Immature natural killer cell (primary cell): ENCODE measurements around the gene ST6GALNAC3. TPM values are rescaled to one million over a fixed set of nuclear protein-coding genes. Genes with fewer than 3 reads are reported as not detected.
"Not testable (repeated sequence)": the region's sequence is repeated elsewhere in the genome, so short reads cannot be mapped to it uniquely, and the experiment has no call there.

ENCODE experiments used
- DNase-seq, 3 donors: peaks; one replicate each; pipeline ENCODE4 v3.0.0; 2022; ENCODE audit warnings: mixed read lengths in 1 of 3
- H3K27ac Mint-ChIP-seq, 6 donors: one replicate each; pipeline ENCODE4 v1.8.0; 2020; ENCODE audit warnings: mixed read lengths in 6 of 6, mild to moderate bottlenecking in 5 of 6, inconsistent platforms in 4 of 6, moderate library complexity in 3 of 6
- H3K27me3 Mint-ChIP-seq, 3 donors: one replicate each; pipeline ENCODE4 v1.8.0; 2020 to 2021; ENCODE audit warnings: low read depth in 3 of 3, mild to moderate bottlenecking in 3 of 3, mixed read lengths in 3 of 3, moderate library complexity in 3 of 3, inconsistent platforms in 1 of 3
- H3K36me3 Mint-ChIP-seq, 3 donors: one replicate each; pipeline ENCODE4 v1.8.0; 2020; ENCODE audit warnings: mixed read lengths in 3 of 3, inconsistent platforms in 2 of 3, mild to moderate bottlenecking in 2 of 3
- H3K4me1 Mint-ChIP-seq, 2 donors: one replicate each; pipeline ENCODE4 v1.8.0; 2020; ENCODE audit warnings: inconsistent platforms in 2 of 2, mild to moderate bottlenecking in 2 of 2, mixed read lengths in 2 of 2, moderate library complexity in 1 of 2
- H3K4me3 Mint-ChIP-seq, 5 donors: one replicate each; pipeline ENCODE4 v1.8.0; 2020; ENCODE audit warnings: mild to moderate bottlenecking in 5 of 5, mixed read lengths in 5 of 5, inconsistent platforms in 3 of 5, moderate library complexity in 3 of 5
- H3K9me3 Mint-ChIP-seq, 6 donors: one replicate each; pipeline ENCODE4 v1.8.0; 2020; ENCODE audit warnings: mild to moderate bottlenecking in 6 of 6, mixed read lengths in 6 of 6, inconsistent platforms in 4 of 6, moderate library complexity in 3 of 6
- polyA plus RNA-seq, 3 donors: library from polyadenylated mRNA; unstranded; fragments of 300-500 nt; fragmentation: Illumina TruSeq; gene quantifications; one replicate each; pipeline ENCODE4 v1.2.3, GENCODE V29; 2021

The ST6GALNAC3 gene
- polyA plus RNA-seq, 3 donors from 2014 or later, result not detected

- H3K27me3 Mint-ChIP-seq, result peaks cover 0 to 3% (median 3%) of the 10 kb centered on the region in 3 donors
- H3K27ac Mint-ChIP-seq, result no peak overlapping the region
- no peaks in the 10 kb centered on the region for H3K36me3 Mint-ChIP-seq
- H3K4me1 Mint-ChIP-seq, result no peaks in the 10 kb centered on the region
- no peak for DNase-seq
- peaks cover 0 to 5% (median 1%) of the 10 kb centered on the region in 6 donors for H3K9me3 Mint-ChIP-seq
- no peak overlapping the region for H3K4me3 Mint-ChIP-seq
Measured at GRCh38 chr1:76240316-76240715, 165.8 kb downstream of the ST6GALNAC3 start.

GRCh38 chr1:76242587-76242986 is 168.0 kb downstream of the ST6GALNAC3 start:
- H3K4me3 Mint-ChIP-seq, H3K4me1 Mint-ChIP-seq, H3K27ac Mint-ChIP-seq, DNase-seq, H3K36me3 Mint-ChIP-seq, H3K9me3 Mint-ChIP-seq, H3K27me3 Mint-ChIP-seq: not testable (repeated sequence)

- no peak overlapping the region for H3K4me3 Mint-ChIP-seq
- no peak overlapping the region for H3K27ac Mint-ChIP-seq
- no peaks in the 10 kb centered on the region for H3K4me1 Mint-ChIP-seq
- DNase-seq, result no peak
- H3K9me3 Mint-ChIP-seq, result peaks cover 0 to 12% (median 4%) of the 10 kb centered on the region in 6 donors
- H3K36me3 Mint-ChIP-seq, result peaks cover 0 to 4% (median 0%) of the 10 kb centered on the region in 3 donors
- H3K27me3 Mint-ChIP-seq, result peaks cover 0 to 2% (median 2%) of the 10 kb centered on the region in 3 donors
Measured at GRCh38 chr1:76247261-76247852, 172.8 kb downstream of the ST6GALNAC3 start.

GRCh38 chr1:76250271-76250670 is 175.7 kb downstream of the ST6GALNAC3 start:
- peaks cover 0 to 4% (median 0%) of the 10 kb centered on the region in 3 donors for H3K36me3 Mint-ChIP-seq
- peaks cover 0 to 3% (median 2%) of the 10 kb centered on the region in 3 donors for H3K27me3 Mint-ChIP-seq
- H3K27ac Mint-ChIP-seq, result no peak overlapping the region
- no peak for DNase-seq
- no peaks in the 10 kb centered on the region for H3K4me1 Mint-ChIP-seq
- no peak overlapping the region for H3K4me3 Mint-ChIP-seq
- peaks cover 0 to 10% (median 2%) of the 10 kb centered on the region in 6 donors for H3K9me3 Mint-ChIP-seq

- H3K4me3 Mint-ChIP-seq, result no peak overlapping the region
- DNase-seq, result no peak
- peaks cover 0 to 7% (median 0%) of the 10 kb centered on the region in 6 donors for H3K9me3 Mint-ChIP-seq
- peaks cover 0 to 2% (median 0%) of the 10 kb centered on the region in 3 donors for H3K27me3 Mint-ChIP-seq
- H3K36me3 Mint-ChIP-seq, result peaks cover 0 to 4% (median 0%) of the 10 kb centered on the region in 3 donors
- peaks cover 2 to 10% of the 10 kb centered on the region in 2 donors for H3K4me1 Mint-ChIP-seq
- no peak overlapping the region for H3K27ac Mint-ChIP-seq
Measured at GRCh38 chr1:76252431-76252830, 177.9 kb downstream of the ST6GALNAC3 start.

GRCh38 chr1:76254104-76255030 is 179.8 kb downstream of the ST6GALNAC3 start:
- Mint-ChIP-seq H3K9me3 (peaks cover 0 to 1% (median 0%) of the 10 kb centered on the region in 6 donors), H3K36me3 (peaks cover 0 to 4% (median 0%) of the 10 kb centered on the region in 3 donors), H3K4me3 (no peak overlapping the region), H3K27me3 (peaks cover 0 to 2% (median 0%) of the 10 kb centered on the region in 3 donors), H3K4me1 (peaks cover 2 to 10% of the 10 kb centered on the region in 2 donors), H3K27ac (no peak overlapping the region)
- DNase-seq, result no peak

- no peaks in the 10 kb centered on the region for H3K36me3 Mint-ChIP-seq
- H3K4me3 Mint-ChIP-seq, result no peak overlapping the region
- H3K27ac Mint-ChIP-seq, result no peak overlapping the region
- peaks cover 0 to 2% (median 0%) of the 10 kb centered on the region in 3 donors for H3K27me3 Mint-ChIP-seq
- H3K4me1 Mint-ChIP-seq, result peaks cover 8 to 17% of the 10 kb centered on the region in 2 donors
- no peak for DNase-seq
- H3K9me3 Mint-ChIP-seq, result peaks cover 0 to under 1% (median 0%) of the 10 kb centered on the region in 6 donors
Measured at GRCh38 chr1:76256289-76257223, 182.0 kb downstream of the ST6GALNAC3 start.

- Mint-ChIP-seq H3K4me3 (no peak overlapping the region), H3K27ac (no peak overlapping the region), H3K27me3 (peaks cover 0 to 2% (median 0%) of the 10 kb centered on the region in 3 donors), H3K9me3 (no peaks in the 10 kb centered on the region), H3K4me1 (peaks cover 8 to 17% of the 10 kb centered on the region in 2 donors), H3K36me3 (no peaks in the 10 kb centered on the region)
- DNase-seq, result no peak
Measured at GRCh38 chr1:76257823-76258222, 183.3 kb downstream of the ST6GALNAC3 start.

GRCh38 chr1:76259270-76259669 is 184.7 kb downstream of the ST6GALNAC3 start:
- no peaks in the 10 kb centered on the region for H3K36me3 Mint-ChIP-seq
- no peak overlapping the region for H3K4me3 Mint-ChIP-seq
- no peaks in the 10 kb centered on the region for H3K9me3 Mint-ChIP-seq
- H3K27ac Mint-ChIP-seq, result no peak overlapping the region
- no peak for DNase-seq
- H3K27me3 Mint-ChIP-seq, result no peaks in the 10 kb centered on the region
- H3K4me1 Mint-ChIP-seq, result peaks cover 8 to 17% of the 10 kb centered on the region in 2 donors

- H3K27ac Mint-ChIP-seq, result no peak overlapping the region
- no peak for DNase-seq
- peaks cover 8 to 17% of the 10 kb centered on the region in 2 donors for H3K4me1 Mint-ChIP-seq
- no peaks in the 10 kb centered on the region for H3K27me3 Mint-ChIP-seq
- H3K4me3 Mint-ChIP-seq, result no peak overlapping the region
- H3K9me3 Mint-ChIP-seq, result no peaks in the 10 kb centered on the region
- no peaks in the 10 kb centered on the region for H3K36me3 Mint-ChIP-seq
Measured at GRCh38 chr1:76260279-76260678, 185.7 kb downstream of the ST6GALNAC3 start.

- H3K27ac Mint-ChIP-seq, result no peak overlapping the region
- H3K9me3 Mint-ChIP-seq, result peaks cover 0 to 1% (median 0%) of the 10 kb centered on the region in 6 donors
- no peak overlapping the region for H3K4me3 Mint-ChIP-seq
- no peaks in the 10 kb centered on the region for H3K36me3 Mint-ChIP-seq
- DNase-seq, result no peak
- peaks cover 10 to 15% of the 10 kb centered on the region in 2 donors for H3K4me1 Mint-ChIP-seq
- H3K27me3 Mint-ChIP-seq, result peaks cover 0 to 2% (median 0%) of the 10 kb centered on the region in 3 donors
Measured at GRCh38 chr1:76262601-76263000, 188.1 kb downstream of the ST6GALNAC3 start.

GRCh38 chr1:76264642-76265041 is 190.1 kb downstream of the ST6GALNAC3 start:
- DNase-seq, result no peak
- Mint-ChIP-seq H3K9me3 (peaks cover 0 to 3% (median 0%) of the 10 kb centered on the region in 6 donors), H3K4me3 (no peak overlapping the region), H3K27me3 (peaks cover 0 to 2% (median 1%) of the 10 kb centered on the region in 3 donors), H3K4me1 (peaks cover 18 to 32% of the 10 kb centered on the region in 2 donors), H3K36me3 (no peaks in the 10 kb centered on the region), H3K27ac (no peak overlapping the region)

- no peak overlapping the region for H3K27ac Mint-ChIP-seq
- H3K9me3 Mint-ChIP-seq, result peaks cover 0 to 3% (median 0%) of the 10 kb centered on the region in 6 donors
- H3K4me1 Mint-ChIP-seq, result peaks cover 13 to 34% of the 10 kb centered on the region in 2 donors
- no peaks in the 10 kb centered on the region for H3K36me3 Mint-ChIP-seq
- DNase-seq, result no peak
- peaks cover 0 to 4% (median 1%) of the 10 kb centered on the region in 3 donors for H3K27me3 Mint-ChIP-seq
- no peak overlapping the region for H3K4me3 Mint-ChIP-seq
Measured at GRCh38 chr1:76266762-76267161, 192.2 kb downstream of the ST6GALNAC3 start.
